Measurements from ENCODE around the gene UROS.

UROS gene

DNA sequence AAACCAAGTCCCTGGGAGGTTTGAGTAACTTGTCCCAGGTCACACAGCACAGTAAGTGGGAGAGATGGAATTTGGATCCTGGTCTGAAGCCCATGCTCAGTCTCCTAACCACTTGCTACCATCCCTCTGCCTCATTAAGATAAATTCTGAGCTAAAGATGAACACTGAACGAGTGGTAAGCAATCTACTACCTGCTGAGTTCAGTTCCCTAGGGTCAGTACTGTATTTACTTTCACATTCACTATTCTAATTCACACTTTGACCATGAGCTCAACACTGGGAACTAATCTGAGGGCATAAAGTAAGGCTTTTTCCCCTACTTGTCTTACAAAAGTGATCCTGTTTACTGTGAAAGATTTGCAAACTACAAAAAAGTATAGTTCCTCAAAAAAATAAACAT lies 2.4 kb downstream of the UROS start:
- TF ChIP-seq, protein P1, sequence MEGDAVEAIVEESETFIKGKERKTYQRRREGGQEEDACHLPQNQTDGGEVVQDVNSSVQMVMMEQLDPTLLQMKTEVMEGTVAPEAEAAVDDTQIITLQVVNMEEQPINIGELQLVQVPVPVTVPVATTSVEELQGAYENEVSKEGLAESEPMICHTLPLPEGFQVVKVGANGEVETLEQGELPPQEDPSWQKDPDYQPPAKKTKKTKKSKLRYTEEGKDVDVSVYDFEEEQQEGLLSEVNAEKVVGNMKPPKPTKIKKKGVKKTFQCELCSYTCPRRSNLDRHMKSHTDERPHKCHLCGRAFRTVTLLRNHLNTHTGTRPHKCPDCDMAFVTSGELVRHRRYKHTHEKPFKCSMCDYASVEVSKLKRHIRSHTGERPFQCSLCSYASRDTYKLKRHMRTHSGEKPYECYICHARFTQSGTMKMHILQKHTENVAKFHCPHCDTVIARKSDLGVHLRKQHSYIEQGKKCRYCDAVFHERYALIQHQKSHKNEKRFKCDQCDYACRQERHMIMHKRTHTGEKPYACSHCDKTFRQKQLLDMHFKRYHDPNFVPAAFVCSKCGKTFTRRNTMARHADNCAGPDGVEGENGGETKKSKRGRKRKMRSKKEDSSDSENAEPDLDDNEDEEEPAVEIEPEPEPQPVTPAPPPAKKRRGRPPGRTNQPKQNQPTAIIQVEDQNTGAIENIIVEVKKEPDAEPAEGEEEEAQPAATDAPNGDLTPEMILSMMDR (IDR thresholded peaks at IDR 0.05; ENCODE audit: borderline replicate concordance, control extremely low read depth, extremely low read depth, insufficient read depth, missing control alignments), result no peak
- peak; percentile 51 for DNase-seq (ENCODE audit: low spot score)
- in situ Hi-C loops (cut with MboI; ENCODE audit: low sequenced_read_pairs, unreplicated experiment), result no loop called here

DNA sequence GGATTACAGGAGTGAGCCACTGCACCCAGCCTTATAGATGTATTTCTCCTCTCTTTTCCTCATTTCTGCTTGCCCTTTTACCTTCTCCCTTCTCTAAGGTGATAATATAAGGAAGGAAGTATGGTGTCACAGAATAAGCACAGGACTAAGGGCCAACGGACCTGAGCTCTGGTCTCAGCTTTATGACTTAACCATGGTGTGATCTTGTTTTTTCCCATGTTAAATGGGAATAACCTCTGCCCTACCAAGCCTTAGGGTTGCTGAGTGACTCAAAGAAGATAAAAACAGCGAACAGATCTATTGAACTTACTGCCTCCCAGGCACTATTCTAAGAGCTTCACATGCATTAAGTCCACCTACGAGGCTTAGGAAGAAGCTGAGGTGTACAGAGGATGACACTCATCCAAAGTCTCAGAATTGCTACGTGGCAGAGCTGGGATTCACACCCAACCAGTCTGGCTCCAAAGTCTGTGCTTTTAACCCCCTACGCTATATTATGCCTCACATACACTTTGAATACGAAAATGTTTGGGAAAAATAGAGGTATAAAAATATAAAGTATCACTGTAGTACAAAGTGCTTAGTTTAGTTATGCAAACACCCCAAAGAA lies 5.6 kb downstream of the UROS start:
- TF ChIP-seq, protein P1 (IDR thresholded peaks at IDR 0.05; ENCODE audit: borderline replicate concordance, control extremely low read depth, extremely low read depth, insufficient read depth, missing control alignments), result no peak
- in situ Hi-C loops (cut with MboI; ENCODE audit: low sequenced_read_pairs, unreplicated experiment), result no loop called here
- no peak for DNase-seq (ENCODE audit: low spot score)

DNA sequence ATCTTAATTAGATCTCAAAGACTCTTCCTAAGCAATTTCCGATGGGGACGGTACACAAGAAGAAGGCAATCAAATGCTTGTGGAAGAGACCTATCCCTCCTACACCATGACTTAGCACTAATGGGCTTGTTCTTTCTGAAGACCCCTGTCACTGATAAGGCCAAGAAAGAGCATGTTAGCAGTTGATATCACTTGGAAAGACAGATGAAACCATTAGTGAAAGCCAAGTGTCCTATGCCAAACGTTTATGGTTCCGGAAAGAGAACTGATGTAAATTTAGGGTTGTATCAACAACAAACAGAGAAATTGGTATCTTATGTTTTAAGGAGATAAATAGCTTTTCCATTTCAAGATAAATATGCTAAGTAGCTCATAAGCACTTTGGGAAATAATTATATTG lies 6.5 kb downstream of the UROS start:
- DNase-seq (ENCODE audit: low spot score), result no peak
- TF ChIP-seq, protein P1 (IDR thresholded peaks at IDR 0.05; ENCODE audit: borderline replicate concordance, control extremely low read depth, extremely low read depth, insufficient read depth, missing control alignments), result no peak
- in situ Hi-C loops (cut with MboI; ENCODE audit: low sequenced_read_pairs, unreplicated experiment), result no loop called here

DNA sequence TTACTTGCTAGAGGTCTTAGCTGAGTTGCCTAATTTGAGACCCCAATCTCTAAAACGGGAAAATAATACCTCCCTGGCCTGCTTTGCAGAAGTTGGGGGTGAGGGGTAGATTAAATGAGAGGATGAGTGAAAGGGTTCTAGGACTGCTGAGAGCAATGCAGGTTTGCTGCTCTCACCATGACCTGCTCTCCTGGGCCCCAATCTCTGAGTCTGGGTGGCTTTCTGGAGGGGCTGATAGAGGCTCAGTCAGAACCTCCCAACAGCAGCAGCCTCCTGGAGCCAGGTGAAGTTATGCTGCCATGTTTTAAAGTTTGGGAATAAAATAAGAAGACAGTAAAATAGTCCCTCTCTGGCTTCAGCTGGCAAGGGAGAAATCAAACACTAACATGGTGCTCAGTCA lies 7.3 kb downstream of the UROS start:
- no peak for DNase-seq (ENCODE audit: low spot score)
- TF ChIP-seq, protein P1 (IDR thresholded peaks at IDR 0.05; ENCODE audit: borderline replicate concordance, control extremely low read depth, extremely low read depth, insufficient read depth, missing control alignments), result no peak
- in situ Hi-C loops (cut with MboI; ENCODE audit: low sequenced_read_pairs, unreplicated experiment), result no loop called here

DNA sequence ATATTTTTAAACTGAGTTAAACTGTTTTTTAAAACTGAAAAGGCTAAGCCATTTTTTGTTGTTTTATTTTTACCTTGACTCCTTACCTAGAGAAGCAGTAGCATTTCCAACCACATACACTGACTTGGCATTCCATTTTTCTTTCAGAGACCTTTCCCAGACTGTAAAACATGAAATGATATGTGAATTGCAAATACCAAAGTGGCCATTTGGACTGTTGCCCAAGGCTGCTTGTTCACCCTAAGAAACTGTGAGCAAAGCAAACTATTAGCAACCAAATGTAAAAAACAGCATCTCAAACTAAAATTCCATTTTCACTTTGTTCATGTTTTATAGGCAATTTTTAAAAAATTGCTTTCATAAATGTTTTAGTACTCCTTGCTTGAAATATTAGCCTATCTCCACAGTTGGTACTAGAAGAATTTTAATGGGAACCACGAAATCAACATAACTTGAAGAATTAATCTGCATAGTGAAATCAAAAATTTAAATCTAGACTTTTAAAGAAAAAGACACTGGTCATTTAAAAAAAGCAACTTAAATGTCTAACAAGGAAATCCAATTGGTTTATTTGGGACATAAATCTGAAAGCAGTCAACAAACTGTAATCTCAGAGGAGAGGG lies 10.8 kb downstream of the UROS start:
- no peak for DNase-seq (ENCODE audit: low spot score)
- in situ Hi-C loops (cut with MboI; ENCODE audit: low sequenced_read_pairs, unreplicated experiment), result no loop called here
- TF ChIP-seq, protein P1 (IDR thresholded peaks at IDR 0.05; ENCODE audit: borderline replicate concordance, control extremely low read depth, extremely low read depth, insufficient read depth, missing control alignments), result no peak

DNA sequence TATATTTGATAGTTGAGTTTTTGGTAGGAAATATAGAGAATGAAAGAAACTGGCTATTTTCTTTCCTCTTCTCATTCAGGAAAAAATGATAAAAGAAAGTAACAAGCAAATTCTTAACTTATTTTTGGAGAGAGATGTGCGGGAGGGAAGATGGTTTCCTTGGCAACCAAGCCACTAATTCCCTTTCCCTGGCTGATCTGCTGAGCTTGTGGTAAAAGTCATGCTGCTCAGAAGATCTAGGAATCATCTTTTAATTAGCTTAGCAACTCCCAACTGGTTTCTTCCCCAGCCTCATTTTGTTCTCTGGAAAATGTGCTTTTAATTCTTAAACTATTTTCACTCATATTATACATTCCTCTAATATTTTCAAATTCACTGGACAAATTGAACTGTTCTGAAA lies 11.8 kb downstream of the UROS start:
- in situ Hi-C loops (cut with MboI; ENCODE audit: low sequenced_read_pairs, unreplicated experiment), result no loop called here
- DNase-seq (ENCODE audit: low spot score), result no peak
- TF ChIP-seq, protein P1 (IDR thresholded peaks at IDR 0.05; ENCODE audit: borderline replicate concordance, control extremely low read depth, extremely low read depth, insufficient read depth, missing control alignments), result no peak
